Upper lobe of left lung (tissue), 6 donors: ENCODE data around the gene PID1. TPM values are rescaled to one million over a fixed set of nuclear protein-coding genes. Genes with fewer than 3 reads are reported as not detected.

Source experiments
- ATAC-seq, 2 donors: fragments of 200-7000 bp; cut with Tn5 transposase; one replicate each; pipeline ENCODE4 v1.9.1; 2022; ENCODE audit warnings: mild to moderate bottlenecking in 2 of 2, moderate library complexity in 2 of 2; ENCODE audit not compliant: low FRiP score in 2 of 2
- DNase-seq, 2 donors: peaks; one replicate each; pipeline ENCODE4 v3.0.0-alpha.2; 2019 to 2020
- H3K27ac ChIP-seq, 4 donors: fragments of 200-600 bp; sonication (generic); one replicate each; pipeline ENCODE4 v1.5.1; 2016 to 2019
- H3K27me3 ChIP-seq, 4 donors: fragments of 200-600 bp; sonication (generic); one replicate each; pipeline ENCODE4 v1.5.1; 2017 to 2019
- H3K36me3 ChIP-seq, 4 donors: fragments of 200-600 bp; sonication (generic); one replicate each; pipeline ENCODE4 v1.5.1; 2016 to 2019
- H3K4me1 ChIP-seq, 4 donors: fragments of 200-600 bp; sonication (generic); one replicate each; pipeline ENCODE4 v1.5.1; 2018 to 2019
- H3K4me3 ChIP-seq, 4 donors: fragments of 200-600 bp; sonication (generic); one replicate each; pipeline ENCODE4 v1.5.1; 2017 to 2019; ENCODE audit warnings: mild to moderate bottlenecking in 2 of 4, moderate library complexity in 1 of 4
- H3K9me3 ChIP-seq, 4 donors: fragments of 200-600 bp; sonication (generic); one replicate each; pipeline ENCODE4 v1.5.1; 2018 to 2019
- EP300 ChIP-seq, 4 donors: sonication (generic); formaldehyde crosslinking; IDR thresholded peaks; one replicate each; pipeline ENCODE4 v1.5.1; 2017; ENCODE audit warnings: antibody characterized with exemption in 4 of 4, control low read depth in 2 of 4
- POLR2A ChIP-seq, 4 donors: fragments of 450-650 bp; IDR thresholded peaks; one replicate each; pipeline ENCODE4 v1.5.1; 2016 to 2017; ENCODE audit warnings: antibody characterized with exemption in 4 of 4, mild to moderate bottlenecking in 2 of 4
- POLR2AphosphoS5 ChIP-seq, 2 donors: sonication (generic); formaldehyde crosslinking; IDR thresholded peaks; one replicate each; pipeline ENCODE4 v1.5.1; 2017; ENCODE audit warnings: antibody characterized with exemption in 2 of 2
- WGBS, 2 donors: methylation state at CpG; one replicate each; pipeline ENCODE4 v1.1.5; 2017 to 2018; 5-methylcytosine and 5-hydroxymethylcytosine counted together
- total RNA-seq, 6 donors: library from RNA; depleted of rRNA in 4 of 6; stranded (reverse); fragments of >200 nt in 4 of 6; gene quantifications; one replicate each; pipeline versions ENCODE4 v1.1.0 to v1.2.1, GENCODE V29; 2016 to 2021
- TF ChIP-seq, protein P1 (sequence below), 6 experiments: fragments of 450-650 bp in 4 of 6; fragments of 200-600 bp in 2 of 6; sonication (generic) in 2 of 6; IDR thresholded peaks; one replicate each; pipeline ENCODE4 v1.5.1; 2016 to 2019; ENCODE audit warnings: antibody characterized with exemption in 6 of 6
- donor health status: DM: no; HTN: no; CAD: no; lungs with moderate emphysema.
- donor health status: DM: no; HTN: yes; CAD: no; lungs with severe emphysema.

PID1 gene
- total RNA-seq, 6 donors from 2014 or later, result 20.8 to 59.7 (median 39.8) TPM

DNA sequence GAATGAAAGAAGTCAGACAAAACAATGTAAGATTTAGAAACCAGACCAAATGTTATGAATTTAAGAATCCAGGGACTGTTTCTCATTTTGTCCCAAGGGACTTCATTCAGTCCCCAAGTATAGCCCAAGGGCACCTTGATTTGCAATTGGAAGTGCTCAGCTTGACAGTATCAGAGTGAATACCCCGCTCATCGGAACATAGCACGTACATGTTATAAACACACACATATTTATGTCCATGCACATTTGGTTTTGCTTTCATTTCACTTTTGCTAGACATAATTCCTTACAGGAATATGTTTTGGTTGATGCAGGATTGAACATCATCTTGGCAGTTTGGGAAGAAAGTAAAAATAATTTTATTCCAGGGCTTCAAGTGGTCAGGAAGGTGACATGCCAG is 100.2 kb downstream of the PID1 start:
- TF ChIP-seq, protein P1, sequence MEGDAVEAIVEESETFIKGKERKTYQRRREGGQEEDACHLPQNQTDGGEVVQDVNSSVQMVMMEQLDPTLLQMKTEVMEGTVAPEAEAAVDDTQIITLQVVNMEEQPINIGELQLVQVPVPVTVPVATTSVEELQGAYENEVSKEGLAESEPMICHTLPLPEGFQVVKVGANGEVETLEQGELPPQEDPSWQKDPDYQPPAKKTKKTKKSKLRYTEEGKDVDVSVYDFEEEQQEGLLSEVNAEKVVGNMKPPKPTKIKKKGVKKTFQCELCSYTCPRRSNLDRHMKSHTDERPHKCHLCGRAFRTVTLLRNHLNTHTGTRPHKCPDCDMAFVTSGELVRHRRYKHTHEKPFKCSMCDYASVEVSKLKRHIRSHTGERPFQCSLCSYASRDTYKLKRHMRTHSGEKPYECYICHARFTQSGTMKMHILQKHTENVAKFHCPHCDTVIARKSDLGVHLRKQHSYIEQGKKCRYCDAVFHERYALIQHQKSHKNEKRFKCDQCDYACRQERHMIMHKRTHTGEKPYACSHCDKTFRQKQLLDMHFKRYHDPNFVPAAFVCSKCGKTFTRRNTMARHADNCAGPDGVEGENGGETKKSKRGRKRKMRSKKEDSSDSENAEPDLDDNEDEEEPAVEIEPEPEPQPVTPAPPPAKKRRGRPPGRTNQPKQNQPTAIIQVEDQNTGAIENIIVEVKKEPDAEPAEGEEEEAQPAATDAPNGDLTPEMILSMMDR (IDR thresholded peaks at IDR 0.05), result no peak
- TF ChIP-seq POLR2AphosphoS5 (IDR thresholded peaks at IDR 0.05) (no peak), EP300 (IDR thresholded peaks at IDR 0.05) (no peak), POLR2A (IDR thresholded peaks at IDR 0.05) (no peak)
- ATAC-seq (no peak), DNase-seq (no peak)
- WGBS, 2 donors, result 64 to 81% methylated on average over 3 of the region's 3 CpGs
- H3K36me3 ChIP-seq, result no peaks in the 10 kb centered on the region
- no peak overlapping the region for H3K4me3 ChIP-seq
- H3K9me3 ChIP-seq, result no peaks in the 10 kb centered on the region
- no peak overlapping the region for H3K27ac ChIP-seq
- peaks cover 0 to 7% (median 2%) of the 10 kb centered on the region in 4 donors for H3K4me1 ChIP-seq
- H3K27me3 ChIP-seq, result no peaks in the 10 kb centered on the region

DNA sequence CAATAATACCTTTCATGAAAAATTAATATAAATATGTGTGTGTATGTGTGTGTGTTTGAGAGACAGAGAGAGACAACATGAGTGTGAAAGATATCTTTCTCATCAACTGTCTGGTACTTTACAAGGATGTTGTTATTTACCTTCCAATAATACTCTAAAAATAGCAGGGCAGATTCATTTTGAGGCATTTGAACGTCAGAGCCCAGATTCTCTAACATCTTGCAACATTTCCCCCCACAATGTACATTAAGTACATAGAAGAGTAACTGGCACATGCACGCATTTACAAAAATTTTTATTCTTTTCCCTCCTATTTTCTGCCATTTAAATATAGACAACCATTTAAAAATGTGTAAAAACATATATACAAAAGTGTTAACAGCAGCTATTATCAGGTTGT is 100.9 kb downstream of the PID1 start:
- Histone ChIP-seq H3K27me3 (no peaks in the 10 kb centered on the region), H3K9me3 (no peaks in the 10 kb centered on the region), H3K27ac (no peak overlapping the region), H3K4me1 (peaks cover 0 to 7% (median 2%) of the 10 kb centered on the region in 4 donors), H3K4me3 (no peak overlapping the region), H3K36me3 (no peaks in the 10 kb centered on the region)
- DNase-seq (no peak), ATAC-seq (no peak)
- 58 to 69% methylated on average over 2 of the region's 2 CpGs for WGBS, 2 donors
- no peak for TF ChIP-seq POLR2A (IDR thresholded peaks at IDR 0.05)
- no peak for TF ChIP-seq EP300 (IDR thresholded peaks at IDR 0.05)
- no peak for TF ChIP-seq POLR2AphosphoS5 (IDR thresholded peaks at IDR 0.05)
- TF ChIP-seq, protein P1 (IDR thresholded peaks at IDR 0.05), result no peak

DNA sequence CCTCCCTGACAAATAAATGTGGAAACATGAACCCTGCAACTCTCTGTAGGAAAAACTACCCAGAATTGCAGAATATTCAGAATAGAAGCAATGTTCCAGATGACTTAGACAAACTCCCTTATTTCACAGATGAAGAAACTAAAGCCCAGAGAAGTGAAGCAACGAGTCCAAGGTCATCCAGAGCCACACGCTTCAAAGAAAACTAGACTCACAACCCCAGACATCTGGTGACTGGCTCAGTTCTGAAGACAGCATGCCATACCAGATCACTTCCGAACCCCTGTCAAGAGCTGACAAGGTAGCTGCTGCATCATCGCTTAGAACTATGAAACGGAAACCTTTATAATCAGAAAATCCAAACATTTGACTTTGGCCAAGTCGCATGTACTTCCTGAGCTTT is 101.3 kb downstream of the PID1 start:
- Histone ChIP-seq H3K9me3 (no peaks in the 10 kb centered on the region), H3K4me3 (no peak overlapping the region), H3K27ac (no peak overlapping the region), H3K4me1 (peaks cover 0 to 7% (median 2%) of the 10 kb centered on the region in 4 donors), H3K27me3 (no peaks in the 10 kb centered on the region), H3K36me3 (no peaks in the 10 kb centered on the region)
- TF ChIP-seq EP300 (IDR thresholded peaks at IDR 0.05) (no peak), POLR2A (IDR thresholded peaks at IDR 0.05) (no peak), POLR2AphosphoS5 (IDR thresholded peaks at IDR 0.05) (no peak)
- TF ChIP-seq, protein P1 (IDR thresholded peaks at IDR 0.05), result no peak
- DNase-seq (no peak), ATAC-seq (peak in 1 of 2 donors; percentile 40)
- WGBS, 2 donors, result 64 to 81% methylated on average over 6 of the region's 6 CpGs

DNA sequence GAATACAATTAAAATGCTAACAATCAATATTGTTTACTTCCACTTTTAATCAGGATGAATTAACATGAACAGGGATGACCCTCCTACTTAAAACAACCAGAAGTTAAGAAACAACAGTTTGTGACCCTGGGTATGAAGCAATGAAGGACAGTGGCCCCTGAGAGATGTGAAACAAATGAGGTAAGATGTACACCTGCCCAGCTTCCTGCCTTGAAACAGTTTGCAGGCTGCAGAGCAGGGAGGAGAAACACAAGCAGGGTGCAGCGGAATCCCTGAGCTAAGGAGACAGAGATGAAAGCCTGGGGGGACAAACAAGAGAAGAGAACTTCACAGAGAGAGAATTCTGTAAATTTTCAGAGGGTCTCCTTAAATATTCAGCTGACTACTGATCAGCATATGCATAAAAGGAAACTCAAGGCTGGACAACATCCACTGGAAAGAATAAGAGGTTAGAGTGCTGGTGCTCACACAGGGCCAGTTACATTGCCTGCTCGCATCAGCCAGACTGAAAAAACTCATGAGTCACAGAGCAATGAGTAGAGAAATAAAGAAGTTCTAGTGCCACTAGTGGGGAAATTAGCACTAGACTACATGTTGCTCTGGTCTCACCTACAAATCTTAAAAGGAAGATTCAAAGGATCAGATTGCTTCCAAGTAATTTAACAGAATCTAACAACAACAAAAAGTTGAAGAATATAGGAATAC is 106.4 kb downstream of the PID1 start:
- DNase-seq, result no peak
- 62 to 74% methylated on average over 2 of the region's 2 CpGs for WGBS, 2 donors
- Histone ChIP-seq H3K4me3 (no peak overlapping the region), H3K4me1 (no peaks in the 10 kb centered on the region), H3K36me3 (no peaks in the 10 kb centered on the region), H3K27me3 (no peaks in the 10 kb centered on the region), H3K9me3 (no peaks in the 10 kb centered on the region), H3K27ac (no peak overlapping the region)
- peak in 1 of 2 donors; percentile 34 for ATAC-seq
- TF ChIP-seq EP300 (IDR thresholded peaks at IDR 0.05) (no peak), POLR2AphosphoS5 (IDR thresholded peaks at IDR 0.05) (no peak), POLR2A (IDR thresholded peaks at IDR 0.05) (no peak)
- TF ChIP-seq, protein P1 (IDR thresholded peaks at IDR 0.05), result no peak

DNA sequence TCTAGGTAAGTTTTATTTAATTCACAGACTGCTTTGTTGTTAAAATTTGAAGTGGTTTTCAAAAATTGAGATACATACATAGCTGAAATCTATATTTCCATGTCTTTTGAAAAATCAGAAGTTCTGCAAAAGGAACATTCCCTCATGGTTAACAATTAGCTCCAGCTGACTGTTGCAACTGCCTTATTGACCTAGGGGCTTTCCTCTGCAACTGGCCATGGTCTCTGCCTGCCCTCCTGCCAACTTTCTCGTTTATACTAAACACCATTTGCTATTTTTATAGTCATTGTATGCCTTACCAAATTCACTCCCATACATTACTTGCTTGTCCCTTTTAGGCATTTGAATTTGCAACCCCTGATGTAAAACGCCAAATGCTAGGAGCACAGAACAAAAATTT is 107.2 kb downstream of the PID1 start:
- Histone ChIP-seq H3K36me3 (no peaks in the 10 kb centered on the region), H3K9me3 (no peaks in the 10 kb centered on the region), H3K27ac (no peak overlapping the region), H3K4me3 (no peak overlapping the region), H3K4me1 (no peaks in the 10 kb centered on the region), H3K27me3 (no peaks in the 10 kb centered on the region)
- WGBS, 2 donors, result 49 to 53% methylated on average over 2 of the region's 2 CpGs
- no peak for DNase-seq
- TF ChIP-seq, protein P1 (IDR thresholded peaks at IDR 0.05), result no peak
- TF ChIP-seq EP300 (IDR thresholded peaks at IDR 0.05) (no peak), POLR2AphosphoS5 (IDR thresholded peaks at IDR 0.05) (no peak), POLR2A (IDR thresholded peaks at IDR 0.05) (no peak)
- no peak for ATAC-seq
